Astrocyte of the hippocampus (primary cell): ENCODE measurements around the gene LDHAL6B.
"Not testable (repeated sequence)": the region's sequence is repeated elsewhere in the genome, so short reads cannot be mapped to it uniquely, and the experiment has no call there.

Experiments used
- DNase-seq: peaks from one replicate; pipeline ENCODE4 v3.0.0; 2011; ENCODE audit warnings: low read depth, low spot score

Gene LDHAL6B

DNA sequence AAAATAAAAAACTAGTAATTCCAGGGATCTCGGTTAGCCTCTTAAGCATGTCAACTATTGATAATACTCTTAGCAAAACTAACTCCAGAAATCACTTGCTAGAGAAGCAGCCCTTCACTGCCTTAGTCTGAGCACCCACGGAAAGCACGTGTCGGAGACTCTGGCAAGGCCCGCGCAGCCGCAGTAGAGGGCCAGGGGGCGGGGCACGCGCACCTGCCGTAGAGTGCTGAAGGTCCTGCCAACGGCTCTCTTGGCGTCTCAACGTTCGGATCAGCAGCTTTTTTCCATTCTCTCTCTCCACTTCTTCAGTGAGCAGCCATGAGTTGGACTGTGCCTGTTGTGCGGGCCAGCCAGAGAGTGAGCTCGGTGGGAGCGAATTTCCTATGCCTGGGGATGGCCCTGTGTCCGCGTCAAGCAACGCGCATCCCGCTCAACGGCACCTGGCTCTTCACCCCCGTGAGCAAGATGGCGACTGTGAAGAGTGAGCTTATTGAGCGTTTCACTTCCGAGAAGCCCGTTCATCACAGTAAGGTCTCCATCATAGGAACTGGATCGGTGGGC, at the start of gene LDHAL6B:
TSS of gene LDHAL6B (plus strand) at position 221 of the 561 bp plus-strand sequence. CDS start at position 319, 98 bp downstream.
- no peak for DNase-seq

DNA sequence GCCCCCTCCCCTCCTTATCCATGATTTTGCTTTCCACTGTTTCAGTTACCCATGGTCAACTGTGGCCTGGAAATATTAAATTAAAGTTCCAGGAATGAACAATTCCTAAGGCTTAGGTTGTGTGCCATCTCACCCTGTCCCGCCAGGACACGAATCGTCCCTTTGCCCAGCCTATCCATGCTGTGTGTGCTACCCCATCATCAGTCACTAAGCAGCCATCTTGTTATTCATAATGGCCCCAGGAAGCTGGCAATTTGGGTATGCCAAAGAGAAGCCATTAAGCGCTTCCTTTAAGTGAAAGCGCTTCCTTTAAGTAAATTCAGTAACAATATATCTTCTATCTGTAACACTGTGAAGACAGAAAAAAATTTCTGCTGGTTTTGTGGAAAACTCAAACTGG, 49.2 kb upstream of the LDHAL6B start:
- no peak for DNase-seq

- no peak for DNase-seq
These were observed 48.6 kb upstream of the LDHAL6B start for GRCh38 chr15:59157840-59158700.

- no peak for DNase-seq
These were observed 48.0 kb upstream of the LDHAL6B start for GRCh38 chr15:59158701-59159034.

GRCh38 chr15:59159210-59159609, 47.4 kb upstream of the LDHAL6B start:
- no peak for DNase-seq

- no peak for DNase-seq
These were observed 45.6 kb upstream of the LDHAL6B start for GRCh38 chr15:59160880-59161593.

GRCh38 chr15:59162080-59162479, 44.6 kb upstream of the LDHAL6B start:
- not testable (repeated sequence) for DNase-seq

- DNase-seq = peak; percentile 48
These were observed 40.9 kb upstream of the LDHAL6B start for GRCh38 chr15:59165726-59166125.

DNA sequence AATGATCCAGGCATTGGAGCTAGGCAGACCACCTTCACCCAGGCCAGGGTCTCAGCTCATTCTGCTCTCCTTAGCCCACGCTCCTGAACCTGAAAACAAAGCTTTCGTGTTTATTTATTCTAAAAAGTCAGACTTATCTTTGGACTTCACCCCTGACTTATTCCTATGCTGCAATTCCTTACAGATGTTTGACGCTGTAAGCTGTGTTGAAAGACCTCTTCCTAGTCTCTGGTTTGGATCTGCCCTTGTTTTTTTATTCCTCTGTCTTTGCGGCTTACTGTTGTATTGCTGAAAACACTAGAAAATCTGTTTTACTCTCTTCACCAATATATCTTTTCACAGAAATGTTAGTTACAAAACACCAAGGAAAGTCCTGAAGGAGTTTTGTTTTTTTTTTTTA, 40.5 kb upstream of the LDHAL6B start:
- DNase-seq = no peak

DNA sequence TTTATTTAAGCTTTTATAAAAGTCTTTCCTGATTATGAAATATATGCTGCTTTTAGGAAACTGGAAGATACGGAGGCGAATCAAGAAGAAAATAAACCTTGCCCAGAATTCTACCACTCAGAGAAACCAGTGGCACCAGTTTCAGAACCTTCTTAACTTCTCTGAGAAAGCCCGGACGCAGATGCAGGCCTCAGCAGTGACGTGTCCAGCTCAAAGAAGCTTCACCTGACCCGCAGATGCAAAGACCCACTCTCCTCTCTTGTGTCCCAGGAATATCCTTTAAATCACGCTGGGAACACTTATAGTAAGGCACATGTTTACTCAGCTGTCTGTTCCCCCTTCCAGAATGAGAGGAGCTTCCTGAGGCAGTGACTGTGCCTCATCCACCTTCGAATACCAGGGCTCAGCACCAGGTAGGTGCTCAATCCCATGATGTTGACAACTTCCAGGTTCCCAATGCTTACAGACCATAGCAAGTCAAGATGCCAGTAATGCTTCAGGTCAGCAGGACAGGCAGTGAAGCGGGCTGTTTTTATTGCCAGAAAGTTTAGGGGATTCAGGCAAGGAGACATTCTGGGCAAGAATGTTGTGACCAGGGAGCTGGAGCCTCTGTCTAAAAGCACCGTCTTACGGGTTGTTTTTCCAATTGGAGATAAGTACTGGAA, 39.9 kb upstream of the LDHAL6B start:
- no peak for DNase-seq

DNA sequence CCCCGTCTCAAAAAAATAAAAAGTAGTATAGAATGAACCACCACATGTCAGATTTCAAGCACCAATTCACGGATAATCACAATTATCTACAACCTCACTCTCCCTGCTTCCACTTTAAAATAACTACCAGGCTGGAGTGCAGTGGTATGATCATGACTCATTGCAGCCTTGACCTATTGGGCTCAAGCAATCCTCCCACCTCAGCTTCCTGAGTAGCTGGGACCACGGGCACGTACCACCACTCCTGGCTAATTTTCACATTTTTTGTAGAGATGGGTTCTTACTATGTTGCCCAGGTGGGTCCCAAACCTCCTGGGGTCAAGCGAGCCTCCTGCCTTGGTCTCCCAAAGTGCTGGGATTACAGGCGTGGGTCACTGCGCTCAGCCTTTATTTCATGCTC, 38.1 kb upstream of the LDHAL6B start:
- DNase-seq = peak; percentile 50

DNA sequence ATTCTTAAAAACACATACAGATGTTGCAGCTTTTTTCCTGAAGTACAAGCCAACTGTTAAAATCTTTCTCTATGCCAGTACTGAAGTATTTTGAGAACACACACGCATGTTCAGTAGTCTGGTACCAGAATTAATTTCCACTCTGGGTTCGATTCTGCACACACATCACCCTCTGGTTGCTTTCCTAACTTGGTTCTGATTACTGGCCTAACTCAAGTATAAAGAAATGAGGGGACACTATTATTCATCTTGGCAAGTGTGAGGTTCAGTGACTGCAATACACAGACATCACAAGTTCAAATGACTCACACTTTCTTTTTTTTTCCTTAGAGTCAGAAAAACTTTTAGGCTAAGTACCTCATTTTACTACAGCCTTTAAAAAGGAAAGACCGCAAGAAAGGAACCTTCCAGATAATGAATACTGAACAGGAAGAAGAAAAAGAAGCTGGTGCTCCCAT, 37.4 kb upstream of the LDHAL6B start:
- DNase-seq = peak; percentile 82

GRCh38 chr15:59170295-59171066, 36.2 kb upstream of the LDHAL6B start:
- DNase-seq = peak; percentile 89

DNA sequence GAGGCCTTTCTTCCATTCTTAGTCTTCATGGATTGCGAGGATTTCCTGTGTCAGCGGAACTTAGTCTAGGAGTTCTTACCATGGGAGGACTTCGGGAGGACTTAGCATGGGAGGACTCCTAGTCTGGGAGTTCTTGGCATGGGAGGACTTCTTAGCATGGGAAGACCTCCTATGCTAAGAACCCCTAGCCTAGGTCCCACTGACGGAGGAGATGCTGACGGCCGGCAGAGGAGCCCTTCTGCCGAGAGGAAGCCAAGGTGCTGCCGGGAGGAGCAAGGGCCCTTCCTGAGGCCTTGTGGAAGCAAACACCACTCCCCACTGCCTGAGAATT, 35.6 kb upstream of the LDHAL6B start:
- no peak for DNase-seq

DNA sequence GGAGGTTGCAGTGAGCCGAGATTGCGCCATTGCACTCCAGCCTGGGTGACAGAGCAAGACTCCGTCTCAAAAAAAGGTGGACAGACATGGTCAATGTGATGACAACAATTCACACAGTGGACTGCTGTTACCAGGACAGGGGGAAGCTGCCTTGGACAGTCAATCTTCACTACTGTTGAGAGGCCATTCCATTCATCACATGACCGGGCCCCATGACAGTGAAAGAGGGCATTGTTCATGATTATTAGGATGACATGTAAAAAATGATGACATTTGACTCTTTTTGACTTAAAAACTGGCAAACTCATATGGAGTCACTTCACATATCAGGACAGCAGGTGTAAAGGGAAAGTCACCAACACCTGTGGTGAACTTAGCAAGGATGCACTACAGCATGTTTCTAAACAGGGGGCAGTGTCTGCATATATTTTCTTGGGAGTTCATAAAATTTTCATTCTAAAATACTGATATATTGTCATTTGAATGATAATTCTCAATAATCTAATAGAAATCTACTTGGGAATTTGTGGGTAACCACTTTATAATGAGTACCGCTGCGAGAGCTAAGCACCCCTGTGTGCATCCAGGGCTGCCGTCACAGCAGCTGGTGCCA, 34.2 kb upstream of the LDHAL6B start:
- DNase-seq = no peak

GRCh38 chr15:59173194-59173593, 33.4 kb upstream of the LDHAL6B start:
- DNase-seq = no peak

- DNase-seq = no peak
These were observed 32.4 kb upstream of the LDHAL6B start for GRCh38 chr15:59174151-59174834.

DNA sequence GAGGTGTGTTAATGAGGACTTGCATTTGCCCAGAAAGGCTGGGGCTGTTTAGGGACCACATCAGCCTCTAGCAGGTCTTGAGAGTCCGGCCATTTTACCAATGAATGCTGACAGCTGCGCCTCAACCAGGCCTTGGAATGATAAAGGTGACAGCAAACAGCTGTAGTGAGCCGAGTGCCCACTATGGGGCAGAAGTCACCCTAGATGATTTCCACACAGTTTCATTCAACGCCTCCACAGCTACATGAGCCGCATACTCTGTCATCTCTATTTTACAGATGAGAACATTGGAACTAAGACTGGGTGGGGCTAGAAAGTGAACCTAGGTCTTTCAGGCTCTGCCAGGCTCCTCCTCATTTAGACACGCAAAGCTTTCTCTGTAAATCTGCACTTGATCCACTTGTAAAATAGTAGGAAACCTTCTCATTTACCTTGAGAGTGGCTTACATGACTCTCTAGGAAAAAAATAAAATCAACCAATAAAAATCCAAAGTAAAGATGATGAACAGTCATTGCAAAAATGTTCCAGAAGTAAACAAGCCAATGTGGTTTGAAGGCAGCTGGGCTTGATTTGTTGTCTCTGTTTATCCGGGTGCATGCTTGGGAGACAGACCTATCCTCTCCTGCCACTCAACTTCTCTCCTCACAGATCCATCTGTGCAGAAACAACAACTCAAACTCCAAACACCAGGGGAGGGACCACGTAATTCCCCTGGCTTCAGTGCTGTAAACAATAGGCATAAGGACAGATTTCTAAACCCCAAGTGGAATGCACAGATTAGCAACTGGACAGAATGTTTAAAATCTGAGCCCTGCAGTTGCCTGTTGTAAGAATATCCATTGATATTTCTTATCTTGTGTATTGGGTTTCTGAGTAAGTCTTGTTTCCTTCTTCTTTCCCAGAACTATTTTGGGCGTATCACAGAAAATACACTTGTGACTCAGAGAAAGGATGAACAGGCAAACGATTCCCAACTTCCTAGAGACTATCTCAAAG, 31.5 kb upstream of the LDHAL6B start:
- peak; percentile 74 for DNase-seq

GRCh38 chr15:59176653-59177316, 29.9 kb upstream of the LDHAL6B start:
- DNase-seq = no peak
